MCF 10A (cell line): ENCODE results near the gene MAFF. TPM values are rescaled to one million over a fixed set of nuclear protein-coding genes. Genes with fewer than 3 reads are reported as not detected.

Source experiments
- BruUV-seq: library from RNA; stranded (reverse); fragments of 400-500 nt; replicated peaks from 2 replicates; lab custom pipeline; 2021; lab: Mats Ljungman, UMichigan
- CTCF ChIA-PET: fragments of 300-600 bp; sonication (Branson Sonifier 250); formaldehyde crosslinking; extraction: SDS; loops from one replicate; lab custom pipeline; 2021; ENCODE audit warnings: antibody characterized with exemption, inconsistent platforms; lab: Yijun Ruan, JAX
- POLR2A ChIA-PET: fragments of 300-600, 350-650 bp; sonication (Branson Sonifier 250); formaldehyde crosslinking; extraction: SDS; loops from one replicate; lab custom pipeline; 2020; ENCODE audit warnings: antibody characterized with exemption, inconsistent platforms; lab: Yijun Ruan, JAX
- DNase-seq: peaks from one replicate; pipeline ENCODE4 v3.0.0-alpha.2; 2018; ENCODE audit not compliant: unreplicated experiment
- H3K27ac Mint-ChIP-seq: one replicate; pipeline ENCODE4 v1.8.0; 2022; ENCODE audit warnings: mild to moderate bottlenecking, low read depth, mixed read lengths; ENCODE audit not compliant: unreplicated experiment
- H3K27me3 Mint-ChIP-seq: one replicate; pipeline ENCODE4 v1.8.0; 2022; ENCODE audit warnings: mixed read lengths; ENCODE audit not compliant: insufficient read depth, unreplicated experiment
- H3K36me3 Mint-ChIP-seq: one replicate; pipeline ENCODE4 v1.8.0; 2022; ENCODE audit warnings: mild to moderate bottlenecking, moderate library complexity, mixed read lengths; ENCODE audit not compliant: insufficient read depth, unreplicated experiment
- H3K4me1 Mint-ChIP-seq: one replicate; pipeline ENCODE4 v1.8.0; 2022; ENCODE audit warnings: mixed read lengths; ENCODE audit not compliant: insufficient read depth, unreplicated experiment
- H3K4me3 Mint-ChIP-seq: one replicate; pipeline ENCODE4 v1.8.0; 2022; ENCODE audit warnings: mild to moderate bottlenecking, moderate library complexity, mixed read lengths; ENCODE audit not compliant: unreplicated experiment
- H3K9me3 Mint-ChIP-seq: one replicate; pipeline ENCODE4 v1.8.0; 2022; ENCODE audit warnings: mixed read lengths; ENCODE audit not compliant: unreplicated experiment
- intact Hi-C: fragments of 100-400 bp; cut with micrococcal nuclease; formaldehyde crosslinking; loops from 2 replicates; pipeline ENCODE4 v1.14.1; 2022
- total RNA-seq: library from RNA; stranded (reverse); gene quantifications from 2 replicates; pipeline ENCODE4 v1.2.3, GENCODE V29; 2022
- TF ChIP-seq, protein P1 (sequence below): fragments of 200-600 bp; IDR thresholded peaks from one replicate; pipeline ENCODE4 v1.8.0; 2022; ENCODE audit warnings: antibody characterized with exemption, mild to moderate bottlenecking; ENCODE audit not compliant: unreplicated experiment

MAFF gene
- total RNA-seq, 1 experiment from 2014 or later = 71.4 TPM

DNA sequence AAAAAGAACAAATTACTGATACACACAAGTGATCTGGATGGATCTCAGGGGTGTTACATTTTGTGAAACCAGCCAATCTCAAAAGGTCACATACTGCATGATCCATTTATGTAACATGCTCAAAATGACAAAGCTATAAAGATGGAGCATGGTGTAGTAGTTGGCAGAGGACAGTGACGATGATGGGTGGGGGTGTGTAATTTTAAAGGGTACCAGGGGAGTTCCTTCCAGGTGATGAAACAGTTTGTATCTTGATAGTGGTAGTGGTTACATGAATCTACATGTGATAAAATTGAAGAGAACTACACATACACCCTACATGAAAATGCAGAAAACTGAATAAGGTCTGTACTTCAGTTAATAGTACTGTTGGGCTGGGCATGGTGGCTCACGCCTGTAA lies 53.9 kb downstream of the MAFF start:
- ChIA-PET POLR2A (no interaction called here), CTCF (no interaction called here)
- no TSS peak for BruUV-seq
- H3K9me3 Mint-ChIP-seq = no peaks in the 10 kb centered on the region
- intact Hi-C loops = no loop called here
- H3K27me3 Mint-ChIP-seq = no peaks in the 10 kb centered on the region
- H3K27ac Mint-ChIP-seq = no peak overlapping the region
- DNase-seq = no peak
- TF ChIP-seq, protein P1, sequence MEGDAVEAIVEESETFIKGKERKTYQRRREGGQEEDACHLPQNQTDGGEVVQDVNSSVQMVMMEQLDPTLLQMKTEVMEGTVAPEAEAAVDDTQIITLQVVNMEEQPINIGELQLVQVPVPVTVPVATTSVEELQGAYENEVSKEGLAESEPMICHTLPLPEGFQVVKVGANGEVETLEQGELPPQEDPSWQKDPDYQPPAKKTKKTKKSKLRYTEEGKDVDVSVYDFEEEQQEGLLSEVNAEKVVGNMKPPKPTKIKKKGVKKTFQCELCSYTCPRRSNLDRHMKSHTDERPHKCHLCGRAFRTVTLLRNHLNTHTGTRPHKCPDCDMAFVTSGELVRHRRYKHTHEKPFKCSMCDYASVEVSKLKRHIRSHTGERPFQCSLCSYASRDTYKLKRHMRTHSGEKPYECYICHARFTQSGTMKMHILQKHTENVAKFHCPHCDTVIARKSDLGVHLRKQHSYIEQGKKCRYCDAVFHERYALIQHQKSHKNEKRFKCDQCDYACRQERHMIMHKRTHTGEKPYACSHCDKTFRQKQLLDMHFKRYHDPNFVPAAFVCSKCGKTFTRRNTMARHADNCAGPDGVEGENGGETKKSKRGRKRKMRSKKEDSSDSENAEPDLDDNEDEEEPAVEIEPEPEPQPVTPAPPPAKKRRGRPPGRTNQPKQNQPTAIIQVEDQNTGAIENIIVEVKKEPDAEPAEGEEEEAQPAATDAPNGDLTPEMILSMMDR = no peak
- no peak overlapping the region for H3K4me3 Mint-ChIP-seq
- H3K4me1 Mint-ChIP-seq = peaks cover 6% of the 10 kb centered on the region
- peaks cover 12% of the 10 kb centered on the region for H3K36me3 Mint-ChIP-seq

DNA sequence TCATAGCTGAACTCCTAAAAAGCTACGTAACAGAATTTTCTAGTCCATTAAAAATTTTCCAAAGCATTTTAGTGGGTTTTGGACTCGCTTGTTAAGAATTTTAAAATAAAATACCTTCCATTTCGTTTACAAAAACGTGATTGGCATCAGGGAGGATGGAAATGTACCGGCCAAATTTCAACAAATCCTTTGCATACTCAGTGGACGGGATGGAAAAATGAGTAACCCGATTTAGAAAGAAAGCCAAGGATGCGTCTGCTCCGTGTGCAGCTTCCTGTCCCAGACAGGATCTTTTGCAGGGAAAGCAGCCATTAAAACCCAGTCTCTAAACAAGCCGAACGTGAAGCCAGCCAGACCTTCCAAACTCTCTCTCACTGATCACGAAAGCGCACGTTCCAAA lies 55.4 kb downstream of the MAFF start:
- TF ChIP-seq, protein P1 = no peak
- Mint-ChIP-seq H3K27ac (no peak overlapping the region), H3K4me3 (no peak overlapping the region), H3K4me1 (peaks cover 11% of the 10 kb centered on the region), H3K27me3 (no peaks in the 10 kb centered on the region), H3K9me3 (no peaks in the 10 kb centered on the region), H3K36me3 (peaks cover 5% of the 10 kb centered on the region)
- intact Hi-C loops = no loop called here
- POLR2A ChIA-PET = interaction anchor here (0.9 to 1.5 kb wide), 2 partner anchors 26 kb away, joined by 3 read pairs; no protein-coding TSS in a partner anchor
- BruUV-seq = no TSS peak
- CTCF ChIA-PET = interaction anchor here (0.6 to 0.8 kb wide), 2 partner anchors 11 to 27 kb away, joined by 3 to 4 read pairs; no protein-coding TSS in a partner anchor
- DNase-seq = no peak

GRCh38 chr22:38257650-38258250 lies 56.0 kb downstream of the MAFF start:
- TF ChIP-seq, protein P1 = no peak
- Mint-ChIP-seq H3K27ac (no peak overlapping the region), H3K36me3 (peaks cover 5% of the 10 kb centered on the region), H3K4me3 (no peak overlapping the region), H3K9me3 (no peaks in the 10 kb centered on the region), H3K4me1 (peaks cover 14% of the 10 kb centered on the region), H3K27me3 (no peaks in the 10 kb centered on the region)
- ChIA-PET CTCF (interaction anchor here (0.6 to 0.7 kb wide), 2 partner anchors 11 to 144 kb away, joined by 3 to 5 read pairs; no protein-coding TSS in a partner anchor), POLR2A (interaction anchor here (0.8 to 1.5 kb wide), 3 partner anchors 17 to 27 kb away, joined by 3 read pairs; no protein-coding TSS in a partner anchor)
- intact Hi-C loops = no loop called here
- DNase-seq = no peak
- BruUV-seq = no TSS peak

DNA sequence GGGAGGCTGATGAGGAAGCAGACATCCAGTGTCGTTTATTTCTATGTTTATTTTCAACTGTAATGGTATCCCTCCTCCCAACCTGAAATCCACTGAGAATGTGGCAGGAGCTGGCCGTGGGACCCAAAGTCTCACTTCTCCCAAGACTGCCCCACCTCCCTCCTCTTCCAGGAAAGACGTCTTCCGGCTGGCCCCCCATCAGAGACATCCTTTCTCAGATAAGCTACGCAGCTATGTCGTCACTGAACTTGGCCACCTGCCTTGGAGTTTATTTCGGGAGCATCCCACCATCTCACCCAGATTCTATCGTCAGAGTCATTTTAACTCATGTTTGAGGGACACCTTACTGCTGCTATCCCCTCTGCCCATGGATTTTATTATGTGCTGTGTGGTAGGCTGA lies 57.1 kb downstream of the MAFF start:
- Mint-ChIP-seq H3K27me3 (no peaks in the 10 kb centered on the region), H3K4me3 (no peak overlapping the region), H3K27ac (no peak overlapping the region), H3K4me1 (peaks cover 14% of the 10 kb centered on the region), H3K36me3 (peaks cover 7% of the 10 kb centered on the region), H3K9me3 (no peaks in the 10 kb centered on the region)
- no peak for DNase-seq
- POLR2A ChIA-PET = no interaction called here
- no TSS peak for BruUV-seq
- CTCF ChIA-PET = no interaction called here
- TF ChIP-seq, protein P1 = no peak
- intact Hi-C loops = no loop called here
